PC-3 (cell line): Measurements from ENCODE around the gene DAO. TPM values are rescaled to one million over a fixed set of nuclear protein-coding genes. Genes with fewer than 3 reads are reported as not detected.
"Not testable (repeated sequence)": the region's sequence is repeated elsewhere in the genome, so short reads cannot be mapped to it uniquely, and the experiment has no call there.

Experiments
- ATAC-seq: fragments of 200-7000 bp; cut with Tn5 transposase; 2 replicates; pipeline ENCODE4 v1.9.1; 2020; ENCODE audit warnings: mild to moderate bottlenecking, moderate library complexity
- BruUV-seq: library from RNA; stranded (reverse); fragments of 400-500 nt; replicated peaks from 2 replicates; lab custom pipeline; 2021; lab: Mats Ljungman, UMichigan
- CTCF ChIA-PET: fragments of 300-600 bp; sonication (Branson Sonifier 250); formaldehyde crosslinking; loops from one replicate; lab custom pipeline; 2022; ENCODE audit warnings: antibody characterized with exemption; lab: Charles Lee
- POLR2A ChIA-PET: fragments of 300-600 bp; sonication (Branson Sonifier 250); formaldehyde crosslinking; loops from one replicate; lab custom pipeline; 2022; ENCODE audit warnings: antibody characterized with exemption; ENCODE audit not compliant: unreplicated experiment; lab: Charles Lee
- DNase-seq: peaks from one replicate; pipeline ENCODE4 v3.0.0-alpha.2; 2015
- H2AFZ ChIP-seq: fragments of 300-600 bp; sonication (generic); 2 replicates; pipeline ENCODE4 v1.6.0; 2016; ENCODE audit warnings: antibody characterized with exemption, low read length
- H3F3A ChIP-seq: fragments of 300-600 bp; sonication (generic); one replicate; pipeline ENCODE4 v1.6.0; 2017; ENCODE audit warnings: antibody characterized with exemption, low read length, control low read depth, mild to moderate bottlenecking; ENCODE audit not compliant: unreplicated experiment
- H3K27ac ChIP-seq: fragments of 300-600 bp; sonication (generic); 2 replicates; pipeline ENCODE4 v1.5.1; 2016; ENCODE audit warnings: mild to moderate bottlenecking, low read length
- H3K27me3 ChIP-seq: fragments of 300-600 bp; sonication (generic); 2 replicates; pipeline ENCODE4 v1.6.1; 2016; ENCODE audit warnings: low read length, mixed read lengths
- H3K36me3 ChIP-seq: fragments of 300-600 bp; sonication (generic); 2 replicates; pipeline ENCODE4 v1.6.1; 2016; ENCODE audit warnings: low read depth, mixed run types, low read length, mixed read lengths
- H3K4me1 ChIP-seq: fragments of 300-600 bp; sonication (generic); 2 replicates; pipeline ENCODE4 v1.5.1; 2016; ENCODE audit warnings: low read length; ENCODE audit not compliant: insufficient read depth
- H3K4me2 ChIP-seq: fragments of 300-600 bp; sonication (generic); 2 replicates; pipeline ENCODE4 v1.6.0; 2016; ENCODE audit warnings: low read length
- H3K4me3 ChIP-seq: fragments of 300-600 bp; sonication (generic); 2 replicates; pipeline ENCODE4 v1.5.1; 2016; ENCODE audit warnings: mild to moderate bottlenecking, low read length, mixed read lengths
- H3K79me2 ChIP-seq: fragments of 300-600 bp; sonication (generic); 2 replicates; pipeline ENCODE4 v1.6.1; 2017; ENCODE audit warnings: low read length, mixed read lengths
- H3K9ac ChIP-seq: fragments of 300-600 bp; sonication (generic); 2 replicates; pipeline ENCODE4 v1.6.0; 2016; ENCODE audit warnings: mild to moderate bottlenecking, low read length
- H3K9me2 ChIP-seq: fragments of 300-600 bp; sonication (generic); replicated peaks from 2 replicates; pipeline ENCODE4 v1.6.1; 2016; ENCODE audit warnings: mixed run types, low read length, mixed read lengths
- H3K9me3 ChIP-seq: fragments of 300-600 bp; sonication (generic); 2 replicates; pipeline ENCODE4 v1.6.1; 2016; ENCODE audit warnings: low read length, mixed read lengths
- H4K20me1 ChIP-seq: fragments of 300-600 bp; sonication (generic); 2 replicates; pipeline ENCODE4 v1.6.1; 2016; ENCODE audit warnings: low read length, mixed read lengths
- EZH2 ChIP-seq: fragments of 300-600 bp; sonication (generic); IDR thresholded peaks from one replicate; pipeline ENCODE4 v1.6.1; 2017; ENCODE audit warnings: antibody characterized with exemption, mild to moderate bottlenecking, low read length; ENCODE audit not compliant: unreplicated experiment
- EZH2phosphoT487 ChIP-seq: fragments of 300-600 bp; sonication (generic); IDR thresholded peaks from 2 replicates; pipeline ENCODE4 v1.6.1; 2018; ENCODE audit warnings: mild to moderate bottlenecking, antibody characterized with exemption, low read length, borderline replicate concordance
- intact Hi-C: fragments of 100-400 bp; cut with micrococcal nuclease; formaldehyde crosslinking; loops from 2 replicates; pipeline ENCODE4 v1.9.0; 2023
- total RNA-seq: library from RNA; depleted of rRNA; stranded (reverse); fragments of >200 nt; gene quantifications from 2 replicates; pipeline ENCODE4 v1.2.3, GENCODE V29; 2014
- TF ChIP-seq, protein P1 (sequence below): fragments of 300-600 bp; sonication (generic); conservative IDR thresholded peaks from 2 replicates; pipeline ENCODE4 v1.5.1; 2017; ENCODE audit warnings: antibody characterized with exemption, low read depth, mild to moderate bottlenecking, low read length

Gene DAO
- total RNA-seq, 1 experiment from 2014 or later = not detected

DNA sequence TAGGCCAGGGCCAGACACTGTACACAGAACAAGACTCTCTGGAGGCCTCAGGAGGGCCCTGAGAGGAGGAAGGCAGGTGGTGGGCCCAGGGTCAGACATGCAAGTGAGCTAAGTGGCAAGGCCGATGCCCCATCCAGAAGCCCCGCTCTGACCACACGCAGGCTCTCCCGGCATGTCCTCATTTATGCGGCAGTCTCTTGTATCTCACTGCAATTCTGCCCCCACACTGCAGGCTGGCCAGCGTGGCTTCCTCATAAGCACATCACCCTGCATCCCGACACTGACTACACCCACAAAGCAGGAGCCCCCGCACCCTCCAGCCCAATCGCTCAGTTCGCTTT lies 40.0 kb upstream of the DAO start:
- Histone ChIP-seq H3F3A (peaks cover 4% of the 10 kb centered on the region), H2AFZ (no peak overlapping the region), H4K20me1 (no peaks in the 10 kb centered on the region), H3K9me3 (no peaks in the 10 kb centered on the region), H3K27ac (peak overlapping the region; percentile 92), H3K36me3 (peaks cover 30% of the 10 kb centered on the region), H3K79me2 (peaks cover 43% of the 10 kb centered on the region), H3K4me1 (peaks cover 28% of the 10 kb centered on the region), H3K9me2 (no peaks in the 10 kb centered on the region), H3K4me2 (no peak overlapping the region), H3K27me3 (no peaks in the 10 kb centered on the region), H3K4me3 (no peak overlapping the region), H3K9ac (no peak overlapping the region)
- ATAC-seq = no peak
- no TSS peak for BruUV-seq
- TF ChIP-seq EZH2phosphoT487 (no peak), EZH2 (no peak)
- TF ChIP-seq, protein P1, sequence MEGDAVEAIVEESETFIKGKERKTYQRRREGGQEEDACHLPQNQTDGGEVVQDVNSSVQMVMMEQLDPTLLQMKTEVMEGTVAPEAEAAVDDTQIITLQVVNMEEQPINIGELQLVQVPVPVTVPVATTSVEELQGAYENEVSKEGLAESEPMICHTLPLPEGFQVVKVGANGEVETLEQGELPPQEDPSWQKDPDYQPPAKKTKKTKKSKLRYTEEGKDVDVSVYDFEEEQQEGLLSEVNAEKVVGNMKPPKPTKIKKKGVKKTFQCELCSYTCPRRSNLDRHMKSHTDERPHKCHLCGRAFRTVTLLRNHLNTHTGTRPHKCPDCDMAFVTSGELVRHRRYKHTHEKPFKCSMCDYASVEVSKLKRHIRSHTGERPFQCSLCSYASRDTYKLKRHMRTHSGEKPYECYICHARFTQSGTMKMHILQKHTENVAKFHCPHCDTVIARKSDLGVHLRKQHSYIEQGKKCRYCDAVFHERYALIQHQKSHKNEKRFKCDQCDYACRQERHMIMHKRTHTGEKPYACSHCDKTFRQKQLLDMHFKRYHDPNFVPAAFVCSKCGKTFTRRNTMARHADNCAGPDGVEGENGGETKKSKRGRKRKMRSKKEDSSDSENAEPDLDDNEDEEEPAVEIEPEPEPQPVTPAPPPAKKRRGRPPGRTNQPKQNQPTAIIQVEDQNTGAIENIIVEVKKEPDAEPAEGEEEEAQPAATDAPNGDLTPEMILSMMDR = no peak
- DNase-seq = no peak
- POLR2A ChIA-PET = interaction anchor here (0.6 kb wide), 1 partner anchor 186 kb away, joined by 4 read pairs; no protein-coding TSS in a partner anchor
- CTCF ChIA-PET = interaction anchor here (1.0 kb wide), 1 partner anchor 111 kb away, joined by 3 read pairs; no protein-coding TSS in a partner anchor
- intact Hi-C loops = loop anchor here (2.0 to 5.0 kb wide), 2 partner anchors 15 to 252 kb away; partner anchors contain the start of gene ALKBH2

DNA sequence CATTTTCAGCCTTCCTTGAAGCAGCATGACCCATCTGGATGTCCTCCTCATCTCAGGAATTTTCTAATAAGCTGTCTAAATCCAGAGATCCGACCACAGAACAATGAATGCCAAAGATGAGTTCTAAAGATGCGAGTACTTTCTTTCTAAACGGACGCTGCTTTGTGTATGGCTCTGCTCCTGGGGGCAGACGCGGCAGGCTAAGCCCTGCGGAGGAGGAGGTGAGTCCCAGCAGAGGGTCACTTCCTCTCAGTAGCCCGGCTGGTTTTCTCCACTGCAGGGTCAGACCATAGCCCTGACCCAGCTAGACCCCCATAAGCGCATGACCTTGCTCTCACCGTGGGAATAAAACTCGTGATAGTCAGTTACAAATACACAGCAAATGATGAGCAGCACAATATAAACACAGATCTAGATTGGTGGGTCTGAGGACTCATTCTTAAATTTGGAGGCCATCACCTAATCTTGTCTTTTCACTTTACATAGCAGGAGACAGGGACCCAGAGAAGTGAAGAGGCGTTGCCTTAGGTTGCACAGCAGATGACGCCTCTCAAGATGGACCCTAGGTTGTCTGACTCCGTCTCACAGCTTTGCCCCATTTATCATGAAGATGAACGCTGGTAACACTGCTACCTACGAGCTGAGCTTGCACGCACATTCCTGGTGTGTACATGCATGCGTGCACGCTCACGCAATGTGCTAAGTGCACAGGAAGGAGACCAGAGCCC lies 39.1 kb upstream of the DAO start:
- BruUV-seq = no TSS peak
- ATAC-seq (no peak), DNase-seq (no peak)
- Histone ChIP-seq H3K4me3 (no peak overlapping the region), H3K4me1 (peaks cover 28% of the 10 kb centered on the region), H2AFZ (no peak overlapping the region), H3K79me2 (peaks cover 40% of the 10 kb centered on the region), H4K20me1 (no peaks in the 10 kb centered on the region), H3K4me2 (no peak overlapping the region), H3K9ac (no peak overlapping the region), H3K9me2 (no peaks in the 10 kb centered on the region), H3K27me3 (no peaks in the 10 kb centered on the region), H3F3A (peaks cover 4% of the 10 kb centered on the region), H3K27ac (no peak overlapping the region), H3K9me3 (no peaks in the 10 kb centered on the region), H3K36me3 (peaks cover 23% of the 10 kb centered on the region)
- TF ChIP-seq, protein P1 = no peak
- TF ChIP-seq EZH2phosphoT487 = no peak
- TF ChIP-seq EZH2 = no peak
- POLR2A ChIA-PET = no interaction called here
- CTCF ChIA-PET = no interaction called here
- intact Hi-C loops = no loop called here

DNA sequence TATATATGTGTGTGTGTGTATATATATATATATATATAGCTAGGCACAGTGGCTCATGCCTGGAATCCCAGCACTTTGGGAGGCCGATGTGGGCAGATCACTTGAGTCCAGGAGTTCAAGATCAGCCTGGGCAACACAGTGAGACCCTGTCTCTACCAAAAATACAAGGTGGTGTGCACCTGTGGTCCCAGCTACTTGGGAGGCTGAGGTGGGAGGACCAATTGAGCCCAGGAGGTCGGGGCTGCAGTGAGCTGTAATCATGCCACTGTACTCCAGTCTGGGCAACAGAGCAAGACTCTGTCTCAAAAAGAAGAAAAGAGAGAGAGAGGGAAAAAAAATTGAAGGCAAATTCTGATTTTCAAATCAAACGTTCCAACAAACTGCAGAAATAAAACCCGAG lies 38.1 kb upstream of the DAO start:
- not testable (repeated sequence) for BruUV-seq, H3K9ac ChIP-seq
- peaks cover 20% of the 10 kb centered on the region for H3K36me3 ChIP-seq

More for the DNA sequence above, 38.1 kb upstream of the DAO start:
- H4K20me1 ChIP-seq, H2AFZ ChIP-seq, H3K27ac ChIP-seq, H3K9me3 ChIP-seq, intact Hi-C loops, DNase-seq, H3F3A ChIP-seq, ATAC-seq, H3K9me2 ChIP-seq, H3K4me2 ChIP-seq, CTCF ChIA-PET, POLR2A ChIA-PET, H3K27me3 ChIP-seq, H3K4me3 ChIP-seq: not testable (repeated sequence)
- H3K4me1 ChIP-seq = peaks cover 28% of the 10 kb centered on the region
- peaks cover 39% of the 10 kb centered on the region for H3K79me2 ChIP-seq
